Measurements from ENCODE around the gene OLFML1. TPM values are rescaled to one million over a fixed set of nuclear protein-coding genes. Genes with fewer than 3 reads are reported as not detected.

OLFML1 gene
- total and polyA plus RNA-seq, 2 donors (not counting 3 experiments of a cell fraction or from before 2014, with no cell fraction given) = not detected

DNA sequence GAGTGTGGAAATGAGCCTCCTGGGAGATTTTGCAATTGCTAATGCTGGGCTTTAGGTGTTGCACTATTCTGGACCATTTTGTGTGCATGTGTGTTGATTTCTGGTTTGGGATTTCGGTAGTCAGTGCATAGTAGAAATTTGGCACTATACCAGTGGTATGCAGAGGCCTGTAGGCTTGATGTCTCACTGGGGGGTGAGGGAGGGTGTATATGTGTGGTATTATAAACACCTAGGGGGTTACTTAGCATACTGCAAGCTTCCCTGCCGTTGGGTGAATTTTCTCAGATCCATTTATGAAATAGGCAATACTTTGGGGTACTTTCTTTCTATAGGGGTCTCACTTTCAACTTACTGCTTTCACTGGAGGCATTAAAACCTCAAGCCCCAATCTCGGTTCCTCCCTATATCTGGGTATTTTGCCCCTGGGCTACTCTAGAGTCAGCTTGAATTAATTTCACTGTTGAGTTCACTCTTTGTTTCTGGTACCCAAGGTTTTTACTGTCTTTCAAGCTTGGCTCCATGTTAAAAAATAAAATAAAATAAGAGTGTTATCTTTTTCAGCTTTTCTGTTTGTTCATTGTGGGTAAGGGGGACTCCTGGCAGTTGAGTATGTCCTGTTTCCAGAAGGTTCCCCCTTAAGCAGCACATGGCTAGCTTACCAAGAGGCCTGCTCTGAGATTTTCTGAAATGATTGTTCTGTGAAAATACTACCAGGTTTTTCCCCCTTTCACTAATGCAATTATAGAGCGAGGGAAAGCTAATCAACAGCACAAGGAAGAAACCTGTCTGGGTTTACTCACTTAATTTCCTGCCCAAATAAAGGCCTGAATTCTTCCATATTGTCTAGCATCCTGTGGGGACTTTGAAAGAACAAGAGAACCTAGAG is 74.3 kb downstream of the OLFML1 start:
- no peak overlapping the region for H3K4me2 ChIP-seq (ENCODE audit: insufficient read depth, low read length)
- no peaks in the 10 kb centered on the region for H3K4me1 ChIP-seq (ENCODE audit: control insufficient read depth, extremely low read depth, insufficient read depth, low read length)
- ChIA-PET POLR2A (no interaction called here), CTCF (interaction anchor here (1.3 to 4.0 kb wide), 5 partner anchors 9 to 136 kb away, joined by 4 to 18 read pairs (median 4); no protein-coding TSS in a partner anchor)
- no peak overlapping the region for H3K27ac ChIP-seq (ENCODE audit: insufficient read depth, low read depth, low read length)
- H3K27me3 ChIP-seq (ENCODE audit: control insufficient read depth in 2 of 2, insufficient read depth in 2 of 2, low read length in 2 of 2) = peaks cover 2 to 5% of the 10 kb centered on the region in 2 experiments
- dilution Hi-C loops (cut with MboI; ENCODE audit: extremely low pct_ligation_motif_present, low sequenced_read_pairs) = no loop called here
- H3K9ac ChIP-seq (replicated peaks; ENCODE audit: extremely low read depth, insufficient read depth, low read length) = no peak overlapping the region
- DNase-seq (ENCODE audit: low read depth, low spot score) (no peak), FAIRE-seq (no peak)
- TF ChIP-seq FOS (IDR thresholded peaks at IDR 0.05; ENCODE audit: borderline replicate concordance, insufficient read depth, low read length) (no peak), EZH2 (IDR thresholded peaks at IDR 0.05; ENCODE audit: borderline replicate concordance, low read depth, low read length, severe bottlenecking) (no peak), POLR2AphosphoS5 (IDR thresholded peaks at IDR 0.05; ENCODE audit: insufficient read depth, low read depth, low read length) (no peak), GATA2 (IDR thresholded peaks at IDR 0.05; ENCODE audit: insufficient read depth, insufficient read length, low read depth, low read length) (no peak)
- TF ChIP-seq, protein P1, sequence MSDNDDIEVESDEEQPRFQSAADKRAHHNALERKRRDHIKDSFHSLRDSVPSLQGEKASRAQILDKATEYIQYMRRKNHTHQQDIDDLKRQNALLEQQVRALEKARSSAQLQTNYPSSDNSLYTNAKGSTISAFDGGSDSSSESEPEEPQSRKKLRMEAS (IDR thresholded peaks at IDR 0.05; ENCODE audit: insufficient read depth, insufficient read length) = no peak
- H3K9me3 ChIP-seq (replicated peaks; ENCODE audit: control insufficient read depth, insufficient read depth, low read length) = no peaks in the 10 kb centered on the region
- no peak overlapping the region for H3K4me3 ChIP-seq (replicated peaks in 1 of 3; ENCODE audit: insufficient read depth in 1 of 3, low read depth in 1 of 3, low read length in 3 of 3)
- no peaks in the 10 kb centered on the region for H4K20me1 ChIP-seq (replicated peaks; ENCODE audit: control insufficient read depth, extremely low read depth, insufficient read depth, low read length)
- H3K79me2 ChIP-seq (ENCODE audit: control insufficient read depth, insufficient read depth, low read length) = no peaks in the 10 kb centered on the region
- BruUV-seq (replicated peaks) = no TSS peak
- H3K36me3 ChIP-seq (ENCODE audit: control insufficient read depth in 2 of 2, extremely low read depth in 1 of 2, insufficient read depth in 2 of 2, low read length in 2 of 2) = no peaks in the 10 kb centered on the region
- intact Hi-C loops (cut with micrococcal nuclease) = no loop called here
- no peak overlapping the region for H2AFZ ChIP-seq (ENCODE audit: low read depth, low read length)
- no peaks in the 10 kb centered on the region for H3K9me1 ChIP-seq (replicated peaks; ENCODE audit: control insufficient read depth, extremely low read depth, insufficient read depth, low read length)

Other genes with a start within 250 kb of the OLFML1 start
- gene SYT9, start 233.6 kb upstream of the OLFML1 start, total RNA-seq = 0.25 TPM in 1 of 2 replicates, not detected in the other
- gene SYT9, start 233.6 kb upstream of the OLFML1 start, polyA plus RNA-seq = 0.23 and 0.27 TPM in 2 replicates
- gene PPFIBP2, start 28.5 kb downstream of the OLFML1 start, total RNA-seq = 1.3 and 2.6 TPM in 2 replicates
- 3.0 and 4.0 TPM in 2 replicates for gene PPFIBP2, start 28.5 kb downstream of the OLFML1 start, polyA plus RNA-seq
- gene CYB5R2, start 188.0 kb downstream of the OLFML1 start, total RNA-seq = 4.2 and 4.8 TPM in 2 replicates
- gene CYB5R2, start 188.0 kb downstream of the OLFML1 start, polyA plus RNA-seq = 5.0 TPM in 2 replicates
- not detected in 2 replicates for gene OVCH2, start 221.0 kb downstream of the OLFML1 start, total RNA-seq
- not detected in 2 replicates for gene OVCH2, start 221.0 kb downstream of the OLFML1 start, polyA plus RNA-seq